ENCODE results near the gene SH2B3. TPM values are rescaled to one million over a fixed set of nuclear protein-coding genes. Genes with fewer than 3 reads are reported as not detected.

The SH2B3 gene
- total and polyA plus RNA-seq, 8 donors: 2.5 to 21.7 (median 8.8) TPM

DNA sequence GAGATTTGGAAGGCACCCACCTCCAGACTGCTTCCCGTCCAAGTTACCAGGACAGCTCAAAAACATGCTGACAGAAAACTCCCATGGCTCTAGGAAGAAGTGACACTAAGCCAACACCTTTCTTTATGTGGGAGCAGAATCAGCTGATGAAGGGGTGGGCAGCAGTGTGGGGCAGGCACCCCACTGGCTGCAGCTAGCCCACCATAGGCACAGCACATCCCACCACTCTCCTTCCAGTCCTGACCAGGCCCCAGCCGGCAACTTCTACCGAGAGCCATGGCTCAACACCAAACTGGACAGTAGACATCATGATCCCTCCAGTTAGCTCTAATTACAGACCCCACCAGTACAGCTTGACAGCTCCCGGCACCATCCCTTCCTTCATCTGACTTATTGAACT, 45.0 kb downstream of the SH2B3 start:
- intact Hi-C loops (cut with DNase I; ENCODE audit: low total_unique reads): loop anchor here (2.0 kb wide), 1 partner anchor 54 kb away; no protein-coding TSS in a partner anchor
- DNase-seq: peak in 1 of 2 donors; percentile 19

GRCh38 chr12:111451232-111451631, 45.5 kb downstream of the SH2B3 start:
- TF ChIP-seq EP300 (IDR thresholded peaks at IDR 0.05) (no peak), POLR2AphosphoS5 (IDR thresholded peaks at IDR 0.05) (no peak), POLR2A (IDR thresholded peaks at IDR 0.05) (no peak)
- TF ChIP-seq, protein P1, sequence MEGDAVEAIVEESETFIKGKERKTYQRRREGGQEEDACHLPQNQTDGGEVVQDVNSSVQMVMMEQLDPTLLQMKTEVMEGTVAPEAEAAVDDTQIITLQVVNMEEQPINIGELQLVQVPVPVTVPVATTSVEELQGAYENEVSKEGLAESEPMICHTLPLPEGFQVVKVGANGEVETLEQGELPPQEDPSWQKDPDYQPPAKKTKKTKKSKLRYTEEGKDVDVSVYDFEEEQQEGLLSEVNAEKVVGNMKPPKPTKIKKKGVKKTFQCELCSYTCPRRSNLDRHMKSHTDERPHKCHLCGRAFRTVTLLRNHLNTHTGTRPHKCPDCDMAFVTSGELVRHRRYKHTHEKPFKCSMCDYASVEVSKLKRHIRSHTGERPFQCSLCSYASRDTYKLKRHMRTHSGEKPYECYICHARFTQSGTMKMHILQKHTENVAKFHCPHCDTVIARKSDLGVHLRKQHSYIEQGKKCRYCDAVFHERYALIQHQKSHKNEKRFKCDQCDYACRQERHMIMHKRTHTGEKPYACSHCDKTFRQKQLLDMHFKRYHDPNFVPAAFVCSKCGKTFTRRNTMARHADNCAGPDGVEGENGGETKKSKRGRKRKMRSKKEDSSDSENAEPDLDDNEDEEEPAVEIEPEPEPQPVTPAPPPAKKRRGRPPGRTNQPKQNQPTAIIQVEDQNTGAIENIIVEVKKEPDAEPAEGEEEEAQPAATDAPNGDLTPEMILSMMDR (IDR thresholded peaks at IDR 0.05): no peak
- Histone ChIP-seq H3K27ac (peak overlapping the region in 1 of 5 donors; percentile 9), H3K36me3 (peaks cover 80 to 99% (median 96%) of the 10 kb centered on the region in 4 donors), H3K4me3 (no peak overlapping the region), H3K9me3 (no peaks in the 10 kb centered on the region), H3K27me3 (no peaks in the 10 kb centered on the region), H3K4me1 (peaks cover 5 to 56% (median 12%) of the 10 kb centered on the region in 4 donors)
- DNase-seq: no peak
- 66 to 84% (median 75%) methylated on average over 1 of the region's 1 CpG for WGBS, 5 donors
- intact Hi-C loops (cut with DNase I; ENCODE audit: low total_unique reads): loop anchor here (2.0 kb wide), 1 partner anchor 54 kb away; no protein-coding TSS in a partner anchor

More for the DNA sequence above, 45.0 kb downstream of the SH2B3 start:
- Histone ChIP-seq H3K9me3 (no peaks in the 10 kb centered on the region), H3K4me3 (no peak overlapping the region), H3K27me3 (no peaks in the 10 kb centered on the region), H3K27ac (peak overlapping the region in 2 of 5 donors; percentile 9 to 20), H3K4me1 (peaks cover 11 to 62% (median 18%) of the 10 kb centered on the region in 4 donors), H3K36me3 (peaks cover 74 to 99% (median 94%) of the 10 kb centered on the region in 4 donors)
- WGBS, 5 donors: 79 to 93% (median 91%) methylated on average over 4 of the region's 4 CpGs
- TF ChIP-seq POLR2A (IDR thresholded peaks at IDR 0.05) (no peak), POLR2AphosphoS5 (IDR thresholded peaks at IDR 0.05) (no peak), EP300 (IDR thresholded peaks at IDR 0.05) (no peak)
- TF ChIP-seq, protein P1 (IDR thresholded peaks at IDR 0.05): no peak

DNA sequence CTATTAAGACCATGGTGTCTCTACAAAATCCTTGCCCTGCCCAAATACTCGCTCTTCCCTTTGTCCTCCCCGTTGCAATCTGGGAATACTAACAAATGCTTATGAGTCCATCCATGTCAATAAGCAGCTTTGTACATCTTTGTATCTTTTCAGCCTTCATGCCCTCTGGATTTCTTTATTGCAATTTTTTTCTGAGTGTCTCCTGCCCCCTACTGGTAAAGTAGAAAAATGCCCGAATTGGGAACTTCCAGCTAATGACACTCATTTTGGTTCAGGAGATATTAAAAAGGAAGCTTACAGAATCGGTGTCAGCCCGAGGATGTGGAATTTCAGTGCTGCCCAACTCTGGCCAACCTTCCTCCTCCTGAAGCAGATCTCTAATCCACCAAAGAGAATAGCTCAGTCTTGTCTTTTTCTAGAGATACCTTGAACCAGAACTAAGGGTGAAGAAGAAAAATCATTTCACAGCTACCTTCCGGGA, 46.0 kb downstream of the SH2B3 start:
- WGBS, 5 donors: 33 to 39% (median 37%) methylated on average over 6 of the region's 6 CpGs
- intact Hi-C loops (cut with DNase I; ENCODE audit: low total_unique reads): loop anchor here (2.0 kb wide), 1 partner anchor 55 kb away; no protein-coding TSS in a partner anchor
- Histone ChIP-seq H3K27ac (no peak overlapping the region), H3K36me3 (peaks cover 83 to 99% (median 96%) of the 10 kb centered on the region in 4 donors), H3K4me3 (no peak overlapping the region), H3K9me3 (no peaks in the 10 kb centered on the region), H3K4me1 (peaks cover under 1 to 52% (median 8%) of the 10 kb centered on the region in 4 donors), H3K27me3 (no peaks in the 10 kb centered on the region)
- no peak for TF ChIP-seq EP300 (IDR thresholded peaks at IDR 0.05)
- TF ChIP-seq, protein P1 (IDR thresholded peaks at IDR 0.05): peak in 5 of 7 experiments; percentile 57 to 82 (median 80)
- DNase-seq: peak; percentile 9 to 72

GRCh38 chr12:111453071-111453989, 47.6 kb downstream of the SH2B3 start:
- H3K27me3 ChIP-seq: no peaks in the 10 kb centered on the region
- no peaks in the 10 kb centered on the region for H3K9me3 ChIP-seq
- DNase-seq: peak in 1 of 2 donors; percentile 8
- intact Hi-C loops (cut with DNase I; ENCODE audit: low total_unique reads): no loop called here
- peaks cover 0 to 35% (median 4%) of the 10 kb centered on the region in 4 donors for H3K4me1 ChIP-seq
- H3K4me3 ChIP-seq: no peak overlapping the region
- no peak overlapping the region for H3K27ac ChIP-seq
- H3K36me3 ChIP-seq: peaks cover 75 to 99% (median 95%) of the 10 kb centered on the region in 4 donors
- 92 to 95% (median 94%) methylated on average over 19 to 25 of the region's 25 CpGs for WGBS, 5 donors
- TF ChIP-seq POLR2A (IDR thresholded peaks at IDR 0.05) (no peak), POLR2AphosphoS5 (IDR thresholded peaks at IDR 0.05) (no peak), EP300 (IDR thresholded peaks at IDR 0.05) (no peak)
- TF ChIP-seq, protein P1 (IDR thresholded peaks at IDR 0.05): no peak
